Kidney (tissue), 14 donors: ENCODE measurements around the gene COBL. TPM values are rescaled to one million over a fixed set of nuclear protein-coding genes. Genes with fewer than 3 reads are reported as not detected.

Experiments
- DNase-seq, 5 donors: peaks; one replicate each; pipeline ENCODE4 v3.0.0-alpha.2; 2013 to 2020
- FAIRE-seq: peaks from 2 replicates; lab custom pipeline; 2012; peaks lifted over from hg19 to GRCh38; lab: Jason Lieb, UNC
- H3K27ac ChIP-seq, 2 donors: one replicate each; pipeline ENCODE4 v1.7.0; 2013; ENCODE audit warnings: low read depth in 2 of 2, low read length in 2 of 2, inconsistent platforms in 1 of 2
- H3K27me3 ChIP-seq: one replicate; pipeline ENCODE4 v1.7.1; 2013; ENCODE audit warnings: low read length, inconsistent platforms; ENCODE audit not compliant: control insufficient read depth, insufficient read depth
- H3K36me3 ChIP-seq, 3 donors: one replicate each; pipeline versions ENCODE4 v1.7.0 to v1.7.1; 2013; ENCODE audit warnings: low read length in 3 of 3, control low read depth in 1 of 3, inconsistent platforms in 1 of 3; ENCODE audit not compliant: insufficient read depth in 3 of 3, control insufficient read depth in 2 of 3
- H3K4me1 ChIP-seq, 3 donors: one replicate each; pipeline versions ENCODE4 v1.7.0 to v1.7.1; 2013; ENCODE audit warnings: low read length in 3 of 3, inconsistent platforms in 1 of 3, low read depth in 1 of 3; ENCODE audit not compliant: control insufficient read depth in 2 of 3, insufficient read depth in 2 of 3
- H3K4me3 ChIP-seq, 3 donors: one replicate each; pipeline versions ENCODE4 v1.7.0 to v1.8.1; 2013; ENCODE audit warnings: low read length in 3 of 3, control low read depth in 1 of 3, inconsistent platforms in 1 of 3
- H3K9ac ChIP-seq, 3 donors: one replicate each; pipeline versions ENCODE4 v1.7.0 to v1.7.1; 2013; ENCODE audit warnings: low read length in 3 of 3, control low read depth in 1 of 3, inconsistent platforms in 1 of 3
- H3K9me3 ChIP-seq, 3 donors: one replicate each; pipeline versions ENCODE4 v1.7.0 to v1.7.1; 2013; ENCODE audit warnings: low read length in 3 of 3, control low read depth in 1 of 3, inconsistent platforms in 1 of 3; ENCODE audit not compliant: control insufficient read depth in 2 of 3, insufficient read depth in 1 of 3
- CTCF ChIP-seq: IDR thresholded peaks from 3 replicates; pipeline ENCODE4 v1.5.1; 2012; ENCODE audit warnings: mild to moderate bottlenecking, moderate library complexity, borderline replicate concordance; ENCODE audit not compliant: insufficient read depth; ENCODE audit errors: extremely low read depth
- intact Hi-C: fragments of 100-400 bp; cut with DNase I; formaldehyde crosslinking; loops from one replicate; pipeline ENCODE4 v1.11.1; 2022
- polyA plus RNA-seq: library from polyadenylated mRNA; stranded (reverse); fragments of 350-450 nt; fragmentation: Illumina TruSeq; extraction: RNeasy Lipid Tissue Mini Kit (QIAGEN cat#74804); gene quantifications from one replicate; pipeline ENCODE4 v1.2.3, GENCODE V29; 2014; ENCODE audit warnings: low read depth, low replicate concordance; ENCODE audit not compliant: insufficient read depth
- total RNA-seq: library from RNA; stranded (reverse); fragmentation: NEBNext Ultra II Directional; extraction: Animal tissue kit (Norgen Biotek cat#: 25700); gene quantifications from one replicate; pipeline ENCODE4 v1.2.1, GENCODE V29; 2021
- donor health status: control.
- donor health status: control.
- donor health status: control.
- donor health status: control.
- donor health status: control.
- donor health status: DM: yes; HTN: yes; CAD: no.
- donor health status: Normal renal cell carcinoma (clear cell type).

Gene COBL
- total and polyA plus RNA-seq, 2 donors from 2014 or later = 9.8 to 42.7 TPM

- H3K9ac ChIP-seq = no peak overlapping the region
- DNase-seq (no peak), FAIRE-seq (no peak)
- no peak for TF ChIP-seq CTCF
- H3K4me1 ChIP-seq = peaks cover 0 to 3% (median 0%) of the 10 kb centered on the region in 3 donors
- no peaks in the 10 kb centered on the region for H3K9me3 ChIP-seq
- intact Hi-C loops = no loop called here
- H3K4me3 ChIP-seq = no peak overlapping the region
- H3K27me3 ChIP-seq = no peaks in the 10 kb centered on the region
- H3K36me3 ChIP-seq = no peaks in the 10 kb centered on the region
- H3K27ac ChIP-seq = no peak overlapping the region
Measured at GRCh38 chr7:51242881-51243518, 73.6 kb downstream of the COBL start.

- intact Hi-C loops = no loop called here
- Histone ChIP-seq H3K27me3 (no peaks in the 10 kb centered on the region), H3K4me3 (no peak overlapping the region), H3K36me3 (no peaks in the 10 kb centered on the region), H3K9me3 (no peaks in the 10 kb centered on the region), H3K27ac (no peak overlapping the region), H3K9ac (no peak overlapping the region), H3K4me1 (peaks cover 0 to 3% (median 0%) of the 10 kb centered on the region in 3 donors)
- DNase-seq (no peak), FAIRE-seq (no peak)
- no peak for TF ChIP-seq CTCF
Measured at GRCh38 chr7:51242007-51242691, 74.5 kb downstream of the COBL start.

- Histone ChIP-seq H3K27me3 (no peaks in the 10 kb centered on the region), H3K36me3 (no peaks in the 10 kb centered on the region), H3K9me3 (no peaks in the 10 kb centered on the region), H3K4me3 (no peak overlapping the region), H3K9ac (no peak overlapping the region), H3K4me1 (peaks cover 0 to 3% (median 0%) of the 10 kb centered on the region in 3 donors), H3K27ac (no peak overlapping the region)
- FAIRE-seq = no peak
- no peak for TF ChIP-seq CTCF
- intact Hi-C loops = no loop called here
- no peak for DNase-seq
Measured at GRCh38 chr7:51240868-51241267, 75.7 kb downstream of the COBL start.
